HuH-7 (cell line): ENCODE results near the gene ACOT4.
"Not testable (repeated sequence)": the region's sequence is repeated elsewhere in the genome, so short reads cannot be mapped to it uniquely, and the experiment has no call there.

Source experiments
- DNase-seq: peaks from one replicate; pipeline ENCODE4 v3.0.0; 2011; ENCODE audit warnings: low spot score

The ACOT4 gene

GRCh38 chr14:73591690-73592449 lies at the start of gene ACOT4:
TSS of gene ACOT4 (plus strand) at chr14:73591873. CDS start at chr14:73591960, 87 bp downstream.
- peak; percentile 58 for DNase-seq

- DNase-seq = not testable (repeated sequence)
These were observed 48.7 kb upstream of the ACOT4 start for GRCh38 chr14:73542961-73543360.

- not testable (repeated sequence) for DNase-seq
These were observed 46.3 kb upstream of the ACOT4 start for GRCh38 chr14:73545353-73545752.

- not testable (repeated sequence) for DNase-seq
These were observed 42.6 kb upstream of the ACOT4 start for GRCh38 chr14:73549097-73549496.

GRCh38 chr14:73549889-73550524 lies 41.7 kb upstream of the ACOT4 start:
- not testable (repeated sequence) for DNase-seq

- DNase-seq = no peak
These were observed 37.8 kb upstream of the ACOT4 start for GRCh38 chr14:73553845-73554244.

- DNase-seq = not testable (repeated sequence)
These were observed 34.5 kb upstream of the ACOT4 start for GRCh38 chr14:73557201-73557600.

- not testable (repeated sequence) for DNase-seq
These were observed 33.4 kb upstream of the ACOT4 start for GRCh38 chr14:73558238-73558637.

GRCh38 chr14:73562256-73562655 lies 29.4 kb upstream of the ACOT4 start:
- DNase-seq = not testable (repeated sequence)

- not testable (repeated sequence) for DNase-seq
These were observed 29.0 kb upstream of the ACOT4 start for GRCh38 chr14:73562696-73563095.

- not testable (repeated sequence) for DNase-seq
These were observed 25.2 kb upstream of the ACOT4 start for GRCh38 chr14:73566431-73566830.

- not testable (repeated sequence) for DNase-seq
These were observed 24.7 kb upstream of the ACOT4 start for GRCh38 chr14:73566935-73567334.

- no peak for DNase-seq
These were observed 24.3 kb upstream of the ACOT4 start for GRCh38 chr14:73567358-73567757.

- DNase-seq = no peak
These were observed 23.5 kb upstream of the ACOT4 start for GRCh38 chr14:73567951-73568885.

GRCh38 chr14:73568886-73569184 lies 22.8 kb upstream of the ACOT4 start:
- not testable (repeated sequence) for DNase-seq

- DNase-seq = peak; percentile 92
These were observed 22.3 kb upstream of the ACOT4 start, which contains the start of gene ACOT2 for GRCh38 chr14:73569185-73569958. TSS of gene ACOT2 (plus strand) at chr14:73569213. CDS start at chr14:73569241, 28 bp downstream.

GRCh38 chr14:73570913-73571312 lies 20.8 kb upstream of the ACOT4 start:
- DNase-seq = peak; percentile 34

GRCh38 chr14:73573034-73573433 lies 18.6 kb upstream of the ACOT4 start:
- DNase-seq = not testable (repeated sequence)

- DNase-seq = not testable (repeated sequence)
These were observed 17.9 kb upstream of the ACOT4 start for GRCh38 chr14:73573740-73574139.

GRCh38 chr14:73574251-73574650 lies 17.4 kb upstream of the ACOT4 start:
- not testable (repeated sequence) for DNase-seq

- no peak for DNase-seq
These were observed 15.3 kb upstream of the ACOT4 start for GRCh38 chr14:73576391-73576790.
